Osteocyte (in vitro differentiated cells): ENCODE measurements around the gene SLC8A1. TPM values are rescaled to one million over a fixed set of nuclear protein-coding genes. Genes with fewer than 3 reads are reported as not detected.

Experiments
- DNase-seq: peaks from one replicate; pipeline ENCODE4 v3.0.0; 2021; ENCODE audit warnings: mixed read lengths; ENCODE audit not compliant: unreplicated experiment; ENCODE audit errors: extremely low spot score
- H3K27ac Mint-ChIP-seq: one replicate; pipeline ENCODE4 v1.8.0; 2021; ENCODE audit warnings: mild to moderate bottlenecking, mixed read lengths; ENCODE audit not compliant: unreplicated experiment
- H3K27me3 Mint-ChIP-seq: one replicate; pipeline ENCODE4 v1.8.0; 2021; ENCODE audit warnings: mixed read lengths; ENCODE audit not compliant: unreplicated experiment
- H3K36me3 Mint-ChIP-seq: one replicate; pipeline ENCODE4 v1.8.0; 2021; ENCODE audit warnings: mixed read lengths; ENCODE audit not compliant: unreplicated experiment
- H3K4me1 Mint-ChIP-seq: one replicate; pipeline ENCODE4 v1.8.0; 2021; ENCODE audit warnings: mixed read lengths; ENCODE audit not compliant: unreplicated experiment
- H3K4me3 Mint-ChIP-seq: one replicate; pipeline ENCODE4 v1.8.0; 2021; ENCODE audit warnings: mild to moderate bottlenecking, moderate library complexity, mixed read lengths; ENCODE audit not compliant: unreplicated experiment
- H3K9me3 Mint-ChIP-seq: one replicate; pipeline ENCODE4 v1.8.0; 2021; ENCODE audit warnings: mixed read lengths; ENCODE audit not compliant: unreplicated experiment
- total RNA-seq: library from RNA; stranded (reverse); gene quantifications from 2 replicates; pipeline ENCODE4 v1.2.1, GENCODE V29; 2021
- TF ChIP-seq, protein P1 (sequence below): fragments of 200-600 bp; sonication (generic); IDR thresholded peaks from 2 replicates; pipeline ENCODE4 v1.5.0; 2021; ENCODE audit warnings: antibody characterized with exemption, mild to moderate bottlenecking, moderate library complexity

The SLC8A1 gene
- total RNA-seq, 1 donor from 2014 or later: 17.3 TPM

DNA sequence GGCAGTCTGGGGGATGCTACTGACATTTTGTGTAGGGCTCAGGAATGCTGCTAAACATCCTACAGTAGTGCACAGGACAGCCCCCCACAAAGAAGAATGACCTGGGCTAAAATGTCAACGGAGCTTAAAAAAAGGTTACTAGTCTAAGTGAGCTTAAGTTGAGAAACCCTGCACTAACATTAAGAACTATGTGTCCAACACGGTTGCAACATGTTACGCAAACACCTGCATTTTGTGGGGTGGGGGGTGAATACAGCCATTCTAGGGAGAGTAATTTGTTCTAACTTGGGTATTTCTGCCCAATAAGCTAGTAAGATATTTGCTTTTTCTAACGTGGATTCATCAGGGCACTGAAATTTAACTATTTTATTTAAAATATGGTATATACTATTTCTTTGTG is 57.9 kb downstream of the SLC8A1 start:
- no peak for DNase-seq
- Mint-ChIP-seq H3K27ac (no peak overlapping the region), H3K36me3 (no peaks in the 10 kb centered on the region), H3K4me3 (no peak overlapping the region), H3K27me3 (no peaks in the 10 kb centered on the region), H3K4me1 (peaks cover 15% of the 10 kb centered on the region), H3K9me3 (no peaks in the 10 kb centered on the region)
- TF ChIP-seq, protein P1, sequence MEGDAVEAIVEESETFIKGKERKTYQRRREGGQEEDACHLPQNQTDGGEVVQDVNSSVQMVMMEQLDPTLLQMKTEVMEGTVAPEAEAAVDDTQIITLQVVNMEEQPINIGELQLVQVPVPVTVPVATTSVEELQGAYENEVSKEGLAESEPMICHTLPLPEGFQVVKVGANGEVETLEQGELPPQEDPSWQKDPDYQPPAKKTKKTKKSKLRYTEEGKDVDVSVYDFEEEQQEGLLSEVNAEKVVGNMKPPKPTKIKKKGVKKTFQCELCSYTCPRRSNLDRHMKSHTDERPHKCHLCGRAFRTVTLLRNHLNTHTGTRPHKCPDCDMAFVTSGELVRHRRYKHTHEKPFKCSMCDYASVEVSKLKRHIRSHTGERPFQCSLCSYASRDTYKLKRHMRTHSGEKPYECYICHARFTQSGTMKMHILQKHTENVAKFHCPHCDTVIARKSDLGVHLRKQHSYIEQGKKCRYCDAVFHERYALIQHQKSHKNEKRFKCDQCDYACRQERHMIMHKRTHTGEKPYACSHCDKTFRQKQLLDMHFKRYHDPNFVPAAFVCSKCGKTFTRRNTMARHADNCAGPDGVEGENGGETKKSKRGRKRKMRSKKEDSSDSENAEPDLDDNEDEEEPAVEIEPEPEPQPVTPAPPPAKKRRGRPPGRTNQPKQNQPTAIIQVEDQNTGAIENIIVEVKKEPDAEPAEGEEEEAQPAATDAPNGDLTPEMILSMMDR: no peak

DNA sequence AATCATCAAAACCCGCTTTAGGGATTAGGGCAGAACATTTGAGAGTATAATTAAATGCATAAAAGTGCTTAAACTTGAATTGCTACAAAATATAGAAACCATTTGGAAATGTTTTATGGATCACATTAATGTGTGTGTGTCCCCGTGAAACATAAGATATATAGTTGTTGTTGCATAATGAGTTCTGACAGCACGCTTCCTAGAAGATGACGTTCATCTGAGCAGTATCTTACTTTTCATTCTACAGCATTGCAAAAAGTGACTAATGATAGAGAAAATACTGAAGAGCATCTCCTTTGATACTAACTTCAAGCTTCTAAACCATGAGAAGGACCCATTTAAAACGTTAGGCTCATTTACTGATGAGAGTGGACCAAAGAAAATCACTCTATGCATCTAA is 63.7 kb downstream of the SLC8A1 start:
- no peak for DNase-seq
- no peak overlapping the region for H3K4me3 Mint-ChIP-seq
- H3K36me3 Mint-ChIP-seq: no peaks in the 10 kb centered on the region

DNA sequence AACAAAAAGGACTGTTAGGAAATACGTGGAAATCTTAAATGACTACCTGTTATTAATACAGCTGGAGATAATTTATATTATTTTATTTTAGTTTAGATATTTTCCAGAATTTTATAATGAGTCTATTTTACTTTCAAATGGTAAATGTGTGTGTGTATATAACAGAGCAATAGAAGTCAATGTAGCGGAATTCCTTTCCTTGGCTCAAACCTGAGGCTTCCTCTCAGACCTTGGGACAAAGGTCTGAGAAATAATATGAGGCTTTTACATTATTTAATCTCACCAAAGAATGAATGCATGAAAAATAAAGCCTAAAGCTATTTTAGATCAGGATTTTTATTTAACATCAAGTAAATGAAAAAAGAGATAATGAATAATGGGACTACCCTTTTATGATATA is 65.7 kb downstream of the SLC8A1 start:
- Mint-ChIP-seq H3K27me3 (no peaks in the 10 kb centered on the region), H3K27ac (no peak overlapping the region), H3K4me1 (peaks cover 4% of the 10 kb centered on the region), H3K36me3 (peaks cover 7% of the 10 kb centered on the region), H3K9me3 (peaks cover 13% of the 10 kb centered on the region), H3K4me3 (no peak overlapping the region)
- no peak for DNase-seq
- TF ChIP-seq, protein P1: no peak

More for the DNA sequence above, 63.7 kb downstream of the SLC8A1 start:
- Mint-ChIP-seq H3K27ac (no peak overlapping the region), H3K4me1 (peaks cover 4% of the 10 kb centered on the region), H3K27me3 (no peaks in the 10 kb centered on the region), H3K9me3 (peaks cover 5% of the 10 kb centered on the region)
- TF ChIP-seq, protein P1: no peak

DNA sequence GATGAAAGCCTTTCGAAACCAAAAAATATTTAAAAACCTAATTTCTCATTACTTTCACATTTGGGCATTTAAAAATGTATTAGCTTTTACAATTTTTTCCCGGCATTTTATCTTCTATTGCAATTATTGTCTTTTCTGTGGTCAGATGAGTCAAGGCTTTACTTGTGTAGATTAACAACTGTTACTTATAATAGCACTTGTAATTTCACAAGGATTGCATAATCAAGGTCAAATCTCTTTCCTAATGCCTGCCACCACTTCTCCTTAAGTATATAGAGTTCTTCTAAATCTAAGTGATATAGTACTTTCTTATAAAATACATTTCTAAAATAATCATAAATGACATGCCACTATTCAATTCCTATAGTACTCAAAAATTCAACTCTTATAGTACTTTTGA is 67.2 kb downstream of the SLC8A1 start:
- DNase-seq: no peak
- H3K9me3 Mint-ChIP-seq: peaks cover 15% of the 10 kb centered on the region
- no peak overlapping the region for H3K27ac Mint-ChIP-seq
- peaks cover 7% of the 10 kb centered on the region for H3K36me3 Mint-ChIP-seq
- TF ChIP-seq, protein P1: no peak
- peaks cover 4% of the 10 kb centered on the region for H3K4me1 Mint-ChIP-seq
- no peak overlapping the region for H3K4me3 Mint-ChIP-seq
- H3K27me3 Mint-ChIP-seq: no peaks in the 10 kb centered on the region

DNA sequence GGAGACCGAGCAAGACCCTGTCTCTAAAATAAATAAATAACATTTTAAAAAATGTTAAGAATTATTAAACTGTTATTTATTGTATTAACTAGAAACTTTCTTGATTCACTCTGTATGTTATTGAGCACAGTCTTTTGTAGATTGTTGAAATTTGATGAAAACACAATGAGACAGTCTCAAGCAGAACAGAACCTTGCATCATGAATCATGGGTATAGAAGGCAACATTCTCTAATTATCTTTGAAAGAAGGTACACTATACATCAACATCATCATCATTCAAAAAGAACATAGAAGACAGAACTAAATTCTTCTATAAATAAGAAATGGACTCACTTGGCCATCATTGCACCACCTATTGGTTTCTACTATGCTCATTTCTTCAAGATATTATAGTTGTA is 67.7 kb downstream of the SLC8A1 start:
- Mint-ChIP-seq H3K9me3 (peaks cover 15% of the 10 kb centered on the region), H3K4me1 (peaks cover 4% of the 10 kb centered on the region), H3K36me3 (peaks cover 8% of the 10 kb centered on the region), H3K4me3 (no peak overlapping the region), H3K27me3 (no peaks in the 10 kb centered on the region), H3K27ac (no peak overlapping the region)
- TF ChIP-seq, protein P1: no peak
- no peak for DNase-seq
